ENCODE measurements around the gene PKM.

PKM gene

GRCh38 chr15:72161361-72162132 is 69.4 kb downstream of the PKM start:
- Histone ChIP-seq H3K4me3 (no peak overlapping the region), H3K27me3 (ENCODE audit: low read depth) (peaks cover 4% of the 10 kb centered on the region; the same call in 1 of the 2 replicates), H3K9me3 (no peaks in the 10 kb centered on the region; the same call in 1 of the 2 replicates), H3K4me1 (no peaks in the 10 kb centered on the region), H3K36me3 (replicated peaks) (no peaks in the 10 kb centered on the region)
- DNase-seq (ENCODE audit: low spot score in 2 of 2), result no peak
- in situ Hi-C loops (cut with MboI; ENCODE audit: low sequenced_read_pairs), result no loop called here

- Histone ChIP-seq H3K27me3 (ENCODE audit: low read depth) (peaks cover 4% of the 10 kb centered on the region; the same call in 1 of the 2 replicates), H3K4me3 (no peak overlapping the region), H3K9me3 (no peaks in the 10 kb centered on the region), H3K4me1 (peaks cover 2% of the 10 kb centered on the region; the same call in 1 of the 2 replicates), H3K36me3 (replicated peaks) (no peaks in the 10 kb centered on the region)
- in situ Hi-C loops (cut with MboI; ENCODE audit: low sequenced_read_pairs), result no loop called here
- DNase-seq (ENCODE audit: low spot score in 2 of 2), result no peak
These were observed 70.2 kb downstream of the PKM start for GRCh38 chr15:72160696-72161245.

GRCh38 chr15:72156928-72157327 is 74.1 kb downstream of the PKM start:
- no peak for DNase-seq (ENCODE audit: low spot score in 2 of 2)
- no peak overlapping the region for H3K4me3 ChIP-seq
- no peaks in the 10 kb centered on the region for H3K9me3 ChIP-seq
- H3K27me3 ChIP-seq (ENCODE audit: low read depth), result 0 out of 2 replicates have a peak, but pooled peaks cover 4% of the 10 kb centered on the region
- H3K4me1 ChIP-seq, result peaks cover 3% of the 10 kb centered on the region; the same call in 1 of the 2 replicates
- H3K36me3 ChIP-seq (replicated peaks), result no peaks in the 10 kb centered on the region
- in situ Hi-C loops (cut with MboI; ENCODE audit: low sequenced_read_pairs), result loop anchor here (5.0 kb wide), 2 partner anchors 350 to 415 kb away; no protein-coding TSS in a partner anchor

- H3K27me3 ChIP-seq (ENCODE audit: low read depth), result 0 out of 2 replicates have a peak, but pooled peaks cover 4% of the 10 kb centered on the region
- no peak overlapping the region for H3K4me3 ChIP-seq
- DNase-seq (ENCODE audit: low spot score in 2 of 2), result peak; percentile 93 to 97
- peaks cover 3% of the 10 kb centered on the region; the same call in 1 of the 2 replicates for H3K4me1 ChIP-seq
- H3K9me3 ChIP-seq, result no peaks in the 10 kb centered on the region
- in situ Hi-C loops (cut with MboI; ENCODE audit: low sequenced_read_pairs), result loop anchor here (5.0 kb wide), 2 partner anchors 349 to 414 kb away; no protein-coding TSS in a partner anchor
- H3K36me3 ChIP-seq (replicated peaks), result no peaks in the 10 kb centered on the region
These were observed 75.1 kb downstream of the PKM start for GRCh38 chr15:72155635-72156616.

GRCh38 chr15:72155003-72155621 is 75.9 kb downstream of the PKM start:
- Histone ChIP-seq H3K36me3 (replicated peaks) (no peaks in the 10 kb centered on the region), H3K27me3 (ENCODE audit: low read depth) (0 out of 2 replicates have a peak, but pooled peaks cover 4% of the 10 kb centered on the region), H3K9me3 (no peaks in the 10 kb centered on the region), H3K4me3 (no peak overlapping the region), H3K4me1 (peaks cover 3% of the 10 kb centered on the region; the same call in 1 of the 2 replicates)
- in situ Hi-C loops (cut with MboI; ENCODE audit: low sequenced_read_pairs), result loop anchor here (5.0 kb wide), 2 partner anchors 348 to 413 kb away; no protein-coding TSS in a partner anchor
- DNase-seq (ENCODE audit: low spot score in 2 of 2), result peak in 1 of 2 experiments; percentile 50

GRCh38 chr15:72154316-72154715 is 76.7 kb downstream of the PKM start:
- no peak overlapping the region for H3K4me3 ChIP-seq
- no peaks in the 10 kb centered on the region for H3K9me3 ChIP-seq
- no peaks in the 10 kb centered on the region for H3K36me3 ChIP-seq (replicated peaks)
- no peak for DNase-seq (ENCODE audit: low spot score in 2 of 2)
- peaks cover 3% of the 10 kb centered on the region; the same call in 1 of the 2 replicates for H3K4me1 ChIP-seq
- in situ Hi-C loops (cut with MboI; ENCODE audit: low sequenced_read_pairs), result no loop called here
- 0 out of 2 replicates have a peak, but pooled peaks cover 4% of the 10 kb centered on the region for H3K27me3 ChIP-seq (ENCODE audit: low read depth)

GRCh38 chr15:72153269-72154000 is 77.6 kb downstream of the PKM start:
- Histone ChIP-seq H3K4me3 (no peak overlapping the region), H3K27me3 (ENCODE audit: low read depth) (0 out of 2 replicates have a peak, but pooled peaks cover 4% of the 10 kb centered on the region), H3K4me1 (peaks cover 3% of the 10 kb centered on the region; the same call in 1 of the 2 replicates), H3K9me3 (no peaks in the 10 kb centered on the region), H3K36me3 (replicated peaks) (no peaks in the 10 kb centered on the region)
- in situ Hi-C loops (cut with MboI; ENCODE audit: low sequenced_read_pairs), result no loop called here
- no peak for DNase-seq (ENCODE audit: low spot score in 2 of 2)
